K562 (cell line): ENCODE measurements around the gene TUT7. TPM values are rescaled to one million over a fixed set of nuclear protein-coding genes. Genes with fewer than 3 reads are reported as not detected.

ENCODE experiments used
- ATAC-seq: fragments of 200-7000 bp; cut with Tn5 transposase; 3 replicates; pipeline ENCODE4 v1.9.1; 2020; ENCODE audit warnings: moderate library complexity
- BruUV-seq: library from RNA; stranded (reverse); fragments of 400-500 nt; replicated peaks from 2 replicates; lab custom pipeline; 2021; lab: Mats Ljungman, UMichigan
- CTCF ChIA-PET: fragments of 300-600 bp; formaldehyde crosslinking; extraction: SDS; loops from one replicate; lab custom pipeline; 2021; ENCODE audit warnings: low intra/inter-chr PET ratio; lab: Yijun Ruan, JAX
- POLR2A ChIA-PET: fragments of 300-600, 350-650 bp; sonication (Branson Sonifier 250); formaldehyde crosslinking; extraction: SDS; loops from one replicate; lab custom pipeline; 2021; ENCODE audit warnings: antibody characterized with exemption, inconsistent platforms; lab: Yijun Ruan, JAX
- DNase-seq, 4 experiments: peaks; one replicate each; pipeline versions ENCODE4 v3.0.0 to v3.0.0-alpha.2; 2011 to 2018; ENCODE audit warnings: low spot score in 3 of 4, mixed read lengths in 3 of 4; ENCODE audit errors: extremely low read depth in 1 of 4
- FAIRE-seq: peaks from 2 replicates; lab custom pipeline; 2011; peaks lifted over from hg19 to GRCh38; lab: Jason Lieb, UNC
- H2AFZ ChIP-seq: 2 replicates; pipeline ENCODE4 v1.6.0; 2011; ENCODE audit warnings: low read depth, low read length, control low read depth, inconsistent platforms
- H3K27ac ChIP-seq: fragments of 200-600 bp; 3 replicates; pipeline ENCODE4 v1.8.0; 2011; ENCODE audit warnings: low read depth, mild to moderate bottlenecking, control low read depth, inconsistent platforms, low read length, moderate library complexity, mixed read lengths; ENCODE audit errors: extremely low read depth
- H3K27me3 ChIP-seq, 2 experiments: fragments of 300-600 bp in 1 of 2; 2 replicates in 1 of 2; 3 replicates in 1 of 2; pipeline versions ENCODE4 v1.6.0 to v1.8.0; 2011; ENCODE audit warnings: inconsistent platforms in 2 of 2, low read length in 2 of 2, mild to moderate bottlenecking in 1 of 2, mixed read lengths in 1 of 2, moderate library complexity in 1 of 2; ENCODE audit not compliant: control insufficient read depth in 2 of 2, insufficient read depth in 2 of 2
- H3K36me3 ChIP-seq: fragments of 300-600 bp; 3 replicates; pipeline ENCODE4 v1.8.0; 2011; ENCODE audit warnings: mild to moderate bottlenecking, low read length, inconsistent platforms; ENCODE audit not compliant: control insufficient read depth, insufficient read depth
- H3K4me1 ChIP-seq, 2 experiments: fragments of 200-600 bp in 1 of 2; replicated peaks in 1 of 2; 2 replicates in 1 of 2; 3 replicates in 1 of 2; pipeline versions ENCODE4 v1.5.1 to v1.8.0; 2011; ENCODE audit warnings: inconsistent platforms in 2 of 2, low read length in 2 of 2, mild to moderate bottlenecking in 1 of 2, mixed read lengths in 1 of 2, moderate library complexity in 1 of 2; ENCODE audit not compliant: control insufficient read depth in 2 of 2, insufficient read depth in 2 of 2
- H3K4me2 ChIP-seq: 2 replicates; pipeline ENCODE4 v1.6.1; 2011; ENCODE audit warnings: low read length, control low read depth, inconsistent platforms, mixed read lengths; ENCODE audit not compliant: insufficient read depth
- H3K4me3 ChIP-seq: fragments of 200-600 bp; sonication (generic), shearing (Covaris generic); 2 replicates; pipeline ENCODE4 v1.5.1; 2016; ENCODE audit warnings: control low read depth, inconsistent platforms
- H3K79me2 ChIP-seq: fragments of 200-600 bp; 3 replicates; pipeline ENCODE4 v1.8.0; 2011; ENCODE audit warnings: low read length, inconsistent platforms; ENCODE audit not compliant: control insufficient read depth, insufficient read depth
- H3K9ac ChIP-seq, 2 experiments: 2 replicates each; pipeline versions ENCODE4 v1.6.0 to v1.6.1; 2011; ENCODE audit warnings: low read depth in 2 of 2, low read length in 2 of 2, control low read depth in 1 of 2, inconsistent platforms in 1 of 2, mild to moderate bottlenecking in 1 of 2, mixed read lengths in 1 of 2; ENCODE audit not compliant: insufficient read depth in 1 of 2
- H3K9me1 ChIP-seq: one replicate; pipeline ENCODE4 v1.6.0; 2011; ENCODE audit warnings: inconsistent platforms, mild to moderate bottlenecking, low read length, moderate library complexity; ENCODE audit not compliant: control insufficient read depth, insufficient read depth
- H3K9me3 ChIP-seq: replicated peaks from 2 replicates; pipeline ENCODE4 v1.5.1; 2011; ENCODE audit warnings: low read depth, low read length, inconsistent platforms; ENCODE audit not compliant: control insufficient read depth, insufficient read depth
- H4K20me1 ChIP-seq: replicated peaks from 2 replicates; pipeline ENCODE4 v1.6.1; 2011; ENCODE audit warnings: low read length, inconsistent platforms, mixed read lengths; ENCODE audit not compliant: control insufficient read depth, insufficient read depth
- RUNX1 ChIP-seq: sonication (generic); IDR thresholded peaks from 2 replicates; pipeline ENCODE4 v1.6.1; 2016; ENCODE audit warnings: antibody characterized with exemption, low read depth
- ZKSCAN3 ChIP-seq: fragments of 250-450 bp; sonication (Bioruptor Pico); IDR thresholded peaks from 2 replicates; pipeline ENCODE4 v1.4.0; 2020
- ZNF212 ChIP-seq: fragments of 450-650 bp; formaldehyde crosslinking; IDR thresholded peaks from 2 replicates; pipeline ENCODE4 v1.4.0; 2020; ENCODE audit warnings: mild to moderate bottlenecking
- WGBS: fragments of 100-300 bp; shearing (Covaris generic); methylation state at CpG from one replicate; pipeline ENCODE4 v1.1.6; 2016; ENCODE audit warnings: low coverage, mixed read lengths; ENCODE audit not compliant: insufficient coverage; ENCODE audit errors: missing lambda C conversion rate; 5-methylcytosine and 5-hydroxymethylcytosine counted together
- in situ Hi-C: fragments of 300-500 bp; cut with MboI; formaldehyde crosslinking; loops from 4 replicates; pipeline ENCODE4 v1.15.0; 2018; ENCODE audit warnings: inconsistent platforms, mixed read lengths
- intact Hi-C: fragments of 100-400 bp; cut with micrococcal nuclease; formaldehyde crosslinking; loops from 2 replicates; pipeline ENCODE4 v1.14.2; 2022
- polyA plus RNA-seq, 8 experiments: library from polyadenylated mRNA; depleted of rRNA in 4 of 8; stranded (reverse) in 5 of 8; unstranded in 3 of 8; fragments of >200 nt; fragmentation: Nextera tagmentation in 2 of 8; fragmentation: Illumina TruSeq in 1 of 8; extraction: Ambion mirVana in 2 of 8; extraction: Trizol in 1 of 8; gene quantifications; 2 replicates each; pipeline versions ENCODE4 v1.2.1 to v1.2.3, GENCODE V29; 2011 to 2014; ENCODE audit warnings: inconsistent platforms in 1 of 8, missing spikeins in 1 of 8
- total RNA-seq, 7 experiments: library from RNA; depleted of rRNA in 6 of 7; stranded (reverse); fragments of >200 nt in 6 of 7; fragmentation: Illumina TruSeq in 2 of 7; extraction: Trizol in 2 of 7; gene quantifications; 2 replicates each; pipeline versions ENCODE4 v1.2.1 to v1.2.3, GENCODE V29; 2011 to 2021; ENCODE audit warnings: low replicate concordance in 1 of 7
- TF ChIP-seq, protein P1 (sequence below): fragments of 250-450 bp; sonication (Bioruptor Pico); IDR thresholded peaks from 2 replicates; pipeline ENCODE4 v1.5.0; 2020; ENCODE audit warnings: mild to moderate bottlenecking
- TF ChIP-seq, protein P2 (sequence below), 2 experiments: fragments of 450-650 bp in 1 of 2; sonication (generic) in 1 of 2; formaldehyde crosslinking; conservative IDR thresholded peaks; 2 replicates each; pipeline versions ENCODE4 v1.4.0 to v1.8.1; 2020 to 2022; ENCODE audit warnings: mild to moderate bottlenecking in 1 of 2, missing genetic modification reagents in 1 of 2

TUT7 gene
- total and polyA plus RNA-seq, 9 of the 15 experiments (the other 6 are each of a cell fraction or from before 2014, with no cell fraction given), result 5.9 to 26.9 (median 15.2) TPM

DNA sequence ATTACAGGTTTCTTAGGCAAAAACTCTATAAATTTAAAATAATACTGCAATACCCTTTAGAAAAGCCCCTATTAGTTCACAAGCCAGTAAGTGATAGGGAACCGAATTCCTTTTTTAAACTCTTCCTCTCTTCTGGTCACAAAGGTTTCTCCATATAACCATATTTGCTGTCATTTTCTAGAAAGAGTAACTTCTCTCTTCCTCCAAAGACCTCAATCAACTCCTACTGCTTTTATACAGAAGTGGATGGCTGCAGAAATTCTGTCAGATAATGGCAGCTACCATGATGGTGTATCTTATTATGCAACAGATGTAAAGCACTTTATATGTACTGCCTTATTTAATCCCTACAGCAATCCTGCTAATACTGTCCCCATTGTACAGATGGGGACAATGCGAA lies 6.2 kb downstream of the TUT7 start:
- no peak overlapping the region for H3K4me3 ChIP-seq
- in situ Hi-C loops, result no loop called here

More for the DNA sequence above, 6.2 kb downstream of the TUT7 start:
- Histone ChIP-seq H3K79me2 (peaks cover 68% of the 10 kb centered on the region), H3K4me1 (peaks cover 0 to 2% of the 10 kb centered on the region in 2 experiments; a peak in 2 of 5 replicates), H3K27ac (no peak overlapping the region; the same call in 2 of the 3 replicates), H2AFZ (no peak overlapping the region), H4K20me1 (no peaks in the 10 kb centered on the region; the same call in none of the 2 replicates), H3K36me3 (peaks cover 43% of the 10 kb centered on the region)
- intact Hi-C loops, result no loop called here
- POLR2A ChIA-PET, result no interaction called here
- BruUV-seq, result no TSS peak
- DNase-seq, result no peak
- TF ChIP-seq RUNX1 (no peak), ZKSCAN3 (CRISPR knock-in tag) (no peak), ZNF212 (no peak)
- TF ChIP-seq, protein P1, sequence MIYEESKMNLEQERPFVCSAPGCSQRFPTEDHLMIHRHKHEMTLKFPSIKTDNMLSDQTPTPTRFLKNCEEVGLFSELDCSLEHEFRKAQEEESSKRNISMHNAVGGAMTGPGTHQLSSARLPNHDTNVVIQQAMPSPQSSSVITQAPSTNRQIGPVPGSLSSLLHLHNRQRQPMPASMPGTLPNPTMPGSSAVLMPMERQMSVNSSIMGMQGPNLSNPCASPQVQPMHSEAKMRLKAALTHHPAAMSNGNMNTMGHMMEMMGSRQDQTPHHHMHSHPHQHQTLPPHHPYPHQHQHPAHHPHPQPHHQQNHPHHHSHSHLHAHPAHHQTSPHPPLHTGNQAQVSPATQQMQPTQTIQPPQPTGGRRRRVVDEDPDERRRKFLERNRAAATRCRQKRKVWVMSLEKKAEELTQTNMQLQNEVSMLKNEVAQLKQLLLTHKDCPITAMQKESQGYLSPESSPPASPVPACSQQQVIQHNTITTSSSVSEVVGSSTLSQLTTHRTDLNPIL (CRISPR knock-in tag), result no peak
- TF ChIP-seq, protein P2, sequence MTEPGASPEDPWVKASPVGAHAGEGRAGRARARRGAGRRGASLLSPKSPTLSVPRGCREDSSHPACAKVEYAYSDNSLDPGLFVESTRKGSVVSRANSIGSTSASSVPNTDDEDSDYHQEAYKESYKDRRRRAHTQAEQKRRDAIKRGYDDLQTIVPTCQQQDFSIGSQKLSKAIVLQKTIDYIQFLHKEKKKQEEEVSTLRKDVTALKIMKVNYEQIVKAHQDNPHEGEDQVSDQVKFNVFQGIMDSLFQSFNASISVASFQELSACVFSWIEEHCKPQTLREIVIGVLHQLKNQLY (CRISPR knock-in tag; conservative IDR thresholded peaks at IDR 0.05), result no peak
- TF ChIP-seq, all 486 proteins: peak for 0
- WGBS, result 89% methylated on average over 2 of the region's 2 CpGs
- Histone ChIP-seq H3K9me3 (no peaks in the 10 kb centered on the region), H3K9ac (no peak overlapping the region), H3K27me3 (no peaks in the 10 kb centered on the region), H3K9me1 (no peaks in the 10 kb centered on the region), H3K4me2 (no peak overlapping the region)
- no peak for ATAC-seq
- CTCF ChIA-PET, result no interaction called here
- no peak for FAIRE-seq
